Astrocyte of the cerebellum (primary cell): ENCODE results near the gene RASL12.
"Not testable (repeated sequence)": the region's sequence is repeated elsewhere in the genome, so short reads cannot be mapped to it uniquely, and the experiment has no call there.

ENCODE experiments used
- DNase-seq: peaks from one replicate; pipeline ENCODE4 v3.0.0-alpha.2; 2011; ENCODE audit warnings: low read depth
- H3K4me3 ChIP-seq: 2 replicates; pipeline ENCODE4 v1.5.1; 2011; ENCODE audit warnings: mild to moderate bottlenecking, low read depth, low read length, moderate library complexity
- CTCF ChIP-seq: IDR thresholded peaks from 2 replicates; pipeline ENCODE4 v1.5.1; 2012; ENCODE audit warnings: low read length, low read depth, moderate library complexity, mild to moderate bottlenecking; ENCODE audit errors: missing control alignments
- in situ Hi-C: cut with HindIII; loops from 2 replicates; pipeline ENCODE4 v1.10.0; 2017; ENCODE audit warnings: low sequenced_read_pairs

RASL12 gene

GRCh38 chr15:65097651-65098263 lies 30.0 kb upstream of the RASL12 start:
- TF ChIP-seq CTCF: no peak
- H3K4me3 ChIP-seq: no peak overlapping the region
- no peak for DNase-seq
- in situ Hi-C loops: no loop called here

- H3K4me3 ChIP-seq: no peak overlapping the region
- no peak for TF ChIP-seq CTCF
- in situ Hi-C loops: no loop called here
- no peak for DNase-seq
Observed at GRCh38 chr15:65096481-65097385, 28.9 kb upstream of the RASL12 start.

DNA sequence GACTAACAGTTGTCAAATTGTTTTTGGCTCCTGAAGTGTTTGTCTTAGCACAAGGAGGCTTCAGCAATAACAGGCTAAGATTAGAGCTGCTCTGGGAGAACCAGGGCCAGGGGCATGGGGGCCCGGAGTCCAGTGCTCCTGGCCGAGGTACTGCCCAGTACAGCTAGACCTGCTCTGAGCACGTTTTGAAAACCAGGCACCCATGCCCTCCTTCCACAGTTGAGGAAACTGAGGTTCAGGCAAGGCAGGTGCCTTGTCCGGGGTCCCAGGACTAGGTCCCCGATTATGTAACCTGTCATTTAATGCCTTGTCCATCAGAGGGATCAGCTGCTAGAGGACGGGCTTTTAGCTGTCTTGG lies 27.9 kb upstream of the RASL12 start:
- no peak overlapping the region for H3K4me3 ChIP-seq
- no peak for TF ChIP-seq CTCF
- DNase-seq: no peak
- in situ Hi-C loops: no loop called here

- DNase-seq: no peak
- no peak overlapping the region for H3K4me3 ChIP-seq
- in situ Hi-C loops: no loop called here
- TF ChIP-seq CTCF: no peak
Observed at GRCh38 chr15:65095011-65095746, 27.4 kb upstream of the RASL12 start.

GRCh38 chr15:65094294-65094995 lies 26.7 kb upstream of the RASL12 start:
- DNase-seq: no peak
- no peak for TF ChIP-seq CTCF
- in situ Hi-C loops: no loop called here
- H3K4me3 ChIP-seq: no peak overlapping the region

GRCh38 chr15:65093793-65094170 lies 26.0 kb upstream of the RASL12 start:
- H3K4me3 ChIP-seq, DNase-seq, in situ Hi-C loops: not testable (repeated sequence)
